ENCODE measurements around the gene MPP2. TPM values are rescaled to one million over a fixed set of nuclear protein-coding genes. Genes with fewer than 3 reads are reported as not detected.

MPP2 gene
- total and polyA plus RNA-seq, 2 of the 13 experiments (the other 11 are each of a cell fraction or from before 2014, with no cell fraction given), result 0.20 to 1.7 TPM

DNA sequence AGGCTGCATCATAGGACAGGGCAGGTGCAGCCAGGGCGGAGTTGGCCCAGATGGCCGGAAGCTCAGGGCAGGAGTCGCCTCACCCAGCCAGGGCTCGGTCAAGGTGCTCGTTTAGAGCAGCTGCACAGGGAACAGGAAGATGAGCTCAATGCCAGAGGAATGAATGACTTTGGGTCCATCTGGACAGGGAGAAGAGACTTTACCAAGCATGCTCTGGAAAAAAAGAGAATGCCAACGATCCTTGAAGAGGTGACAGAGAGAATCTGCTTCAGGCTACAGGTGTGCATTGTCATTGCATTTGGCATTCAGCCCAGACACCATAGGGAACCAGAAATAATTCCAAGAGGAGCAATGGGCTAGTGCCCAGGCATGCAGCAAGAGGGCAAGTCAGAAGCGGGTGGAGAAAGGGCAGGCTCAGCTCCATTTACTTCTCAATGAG is 67.6 kb downstream of the MPP2 start (continued):
- TF ChIP-seq, protein P1, sequence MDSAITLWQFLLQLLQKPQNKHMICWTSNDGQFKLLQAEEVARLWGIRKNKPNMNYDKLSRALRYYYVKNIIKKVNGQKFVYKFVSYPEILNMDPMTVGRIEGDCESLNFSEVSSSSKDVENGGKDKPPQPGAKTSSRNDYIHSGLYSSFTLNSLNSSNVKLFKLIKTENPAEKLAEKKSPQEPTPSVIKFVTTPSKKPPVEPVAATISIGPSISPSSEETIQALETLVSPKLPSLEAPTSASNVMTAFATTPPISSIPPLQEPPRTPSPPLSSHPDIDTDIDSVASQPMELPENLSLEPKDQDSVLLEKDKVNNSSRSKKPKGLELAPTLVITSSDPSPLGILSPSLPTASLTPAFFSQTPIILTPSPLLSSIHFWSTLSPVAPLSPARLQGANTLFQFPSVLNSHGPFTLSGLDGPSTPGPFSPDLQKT (CRISPR knock-in tag; IDR thresholded peaks at IDR 0.05; ENCODE audit: borderline replicate concordance), result no peak
- TF ChIP-seq SNAI1 (CRISPR knock-in tag; IDR thresholded peaks at IDR 0.05; ENCODE audit: borderline replicate concordance), result no peak
- no peak for TF ChIP-seq MATR3 (CRISPR knock-in tag; IDR thresholded peaks at IDR 0.05)
- no peak for TF ChIP-seq GATAD1 (CRISPR knock-in tag; IDR thresholded peaks at IDR 0.05)
- TF ChIP-seq, protein P2, sequence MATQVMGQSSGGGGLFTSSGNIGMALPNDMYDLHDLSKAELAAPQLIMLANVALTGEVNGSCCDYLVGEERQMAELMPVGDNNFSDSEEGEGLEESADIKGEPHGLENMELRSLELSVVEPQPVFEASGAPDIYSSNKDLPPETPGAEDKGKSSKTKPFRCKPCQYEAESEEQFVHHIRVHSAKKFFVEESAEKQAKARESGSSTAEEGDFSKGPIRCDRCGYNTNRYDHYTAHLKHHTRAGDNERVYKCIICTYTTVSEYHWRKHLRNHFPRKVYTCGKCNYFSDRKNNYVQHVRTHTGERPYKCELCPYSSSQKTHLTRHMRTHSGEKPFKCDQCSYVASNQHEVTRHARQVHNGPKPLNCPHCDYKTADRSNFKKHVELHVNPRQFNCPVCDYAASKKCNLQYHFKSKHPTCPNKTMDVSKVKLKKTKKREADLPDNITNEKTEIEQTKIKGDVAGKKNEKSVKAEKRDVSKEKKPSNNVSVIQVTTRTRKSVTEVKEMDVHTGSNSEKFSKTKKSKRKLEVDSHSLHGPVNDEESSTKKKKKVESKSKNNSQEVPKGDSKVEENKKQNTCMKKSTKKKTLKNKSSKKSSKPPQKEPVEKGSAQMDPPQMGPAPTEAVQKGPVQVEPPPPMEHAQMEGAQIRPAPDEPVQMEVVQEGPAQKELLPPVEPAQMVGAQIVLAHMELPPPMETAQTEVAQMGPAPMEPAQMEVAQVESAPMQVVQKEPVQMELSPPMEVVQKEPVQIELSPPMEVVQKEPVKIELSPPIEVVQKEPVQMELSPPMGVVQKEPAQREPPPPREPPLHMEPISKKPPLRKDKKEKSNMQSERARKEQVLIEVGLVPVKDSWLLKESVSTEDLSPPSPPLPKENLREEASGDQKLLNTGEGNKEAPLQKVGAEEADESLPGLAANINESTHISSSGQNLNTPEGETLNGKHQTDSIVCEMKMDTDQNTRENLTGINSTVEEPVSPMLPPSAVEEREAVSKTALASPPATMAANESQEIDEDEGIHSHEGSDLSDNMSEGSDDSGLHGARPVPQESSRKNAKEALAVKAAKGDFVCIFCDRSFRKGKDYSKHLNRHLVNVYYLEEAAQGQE (IDR thresholded peaks at IDR 0.05; ENCODE audit: borderline replicate concordance in 1 of 2, low read depth in 1 of 2, low read length in 2 of 2), result no peak
- TF ChIP-seq, protein P3, sequence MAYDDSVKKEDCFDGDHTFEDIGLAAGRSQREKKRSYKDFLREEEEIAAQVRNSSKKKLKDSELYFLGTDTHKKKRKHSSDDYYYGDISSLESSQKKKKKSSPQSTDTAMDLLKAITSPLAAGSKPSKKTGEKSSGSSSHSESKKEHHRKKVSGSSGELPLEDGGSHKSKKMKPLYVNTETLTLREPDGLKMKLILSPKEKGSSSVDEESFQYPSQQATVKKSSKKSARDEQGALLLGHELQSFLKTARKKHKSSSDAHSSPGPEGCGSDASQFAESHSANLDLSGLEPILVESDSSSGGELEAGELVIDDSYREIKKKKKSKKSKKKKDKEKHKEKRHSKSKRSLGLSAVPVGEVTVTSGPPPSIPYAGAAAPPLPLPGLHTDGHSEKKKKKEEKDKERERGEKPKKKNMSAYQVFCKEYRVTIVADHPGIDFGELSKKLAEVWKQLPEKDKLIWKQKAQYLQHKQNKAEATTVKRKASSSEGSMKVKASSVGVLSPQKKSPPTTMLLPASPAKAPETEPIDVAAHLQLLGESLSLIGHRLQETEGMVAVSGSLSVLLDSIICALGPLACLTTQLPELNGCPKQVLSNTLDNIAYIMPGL (CRISPR knock-in tag; IDR thresholded peaks at IDR 0.05; ENCODE audit: borderline replicate concordance in 1 of 2, low read depth in 1 of 2), result no peak
- TF ChIP-seq RARG (CRISPR knock-in tag; IDR thresholded peaks at IDR 0.05; ENCODE audit: low read depth), result no peak
- TF ChIP-seq MTF2 (CRISPR knock-in tag; IDR thresholded peaks at IDR 0.05; ENCODE audit: borderline replicate concordance), result no peak
- TF ChIP-seq RXRB (CRISPR knock-in tag; IDR thresholded peaks at IDR 0.05; ENCODE audit: borderline replicate concordance), result no peak
- TF ChIP-seq MYNN (CRISPR knock-in tag; IDR thresholded peaks at IDR 0.05; ENCODE audit: low read depth), result no peak
- TF ChIP-seq REXO4 (CRISPR knock-in tag; IDR thresholded peaks at IDR 0.05; ENCODE audit: borderline replicate concordance), result no peak
- no peak for TF ChIP-seq ZSCAN29 (CRISPR knock-in tag; conservative IDR thresholded peaks at IDR 0.05)
- TF ChIP-seq ZNF383 (CRISPR knock-in tag; IDR thresholded peaks at IDR 0.05; ENCODE audit: borderline replicate concordance), result no peak
- TF ChIP-seq, protein P4, sequence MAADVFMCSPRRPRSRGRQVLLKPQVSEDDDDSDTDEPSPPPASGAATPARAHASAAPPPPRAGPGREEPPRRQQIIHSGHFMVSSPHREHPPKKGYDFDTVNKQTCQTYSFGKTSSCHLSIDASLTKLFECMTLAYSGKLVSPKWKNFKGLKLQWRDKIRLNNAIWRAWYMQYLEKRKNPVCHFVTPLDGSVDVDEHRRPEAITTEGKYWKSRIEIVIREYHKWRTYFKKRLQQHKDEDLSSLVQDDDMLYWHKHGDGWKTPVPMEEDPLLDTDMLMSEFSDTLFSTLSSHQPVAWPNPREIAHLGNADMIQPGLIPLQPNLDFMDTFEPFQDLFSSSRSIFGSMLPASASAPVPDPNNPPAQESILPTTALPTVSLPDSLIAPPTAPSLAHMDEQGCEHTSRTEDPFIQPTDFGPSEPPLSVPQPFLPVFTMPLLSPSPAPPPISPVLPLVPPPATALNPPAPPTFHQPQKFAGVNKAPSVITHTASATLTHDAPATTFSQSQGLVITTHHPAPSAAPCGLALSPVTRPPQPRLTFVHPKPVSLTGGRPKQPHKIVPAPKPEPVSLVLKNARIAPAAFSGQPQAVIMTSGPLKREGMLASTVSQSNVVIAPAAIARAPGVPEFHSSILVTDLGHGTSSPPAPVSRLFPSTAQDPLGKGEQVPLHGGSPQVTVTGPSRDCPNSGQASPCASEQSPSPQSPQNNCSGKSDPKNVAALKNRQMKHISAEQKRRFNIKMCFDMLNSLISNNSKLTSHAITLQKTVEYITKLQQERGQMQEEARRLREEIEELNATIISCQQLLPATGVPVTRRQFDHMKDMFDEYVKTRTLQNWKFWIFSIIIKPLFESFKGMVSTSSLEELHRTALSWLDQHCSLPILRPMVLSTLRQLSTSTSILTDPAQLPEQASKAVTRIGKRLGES (CRISPR knock-in tag; IDR thresholded peaks at IDR 0.05; ENCODE audit: borderline replicate concordance), result no peak
- TF ChIP-seq GTF2F1 (IDR thresholded peaks at IDR 0.05; ENCODE audit: low read length), result no peak
- 0 out of 4 replicates have a peak, but pooled peaks of 1 of the 2 experiments have one; percentile 12 for TF ChIP-seq MAFK (conservative IDR thresholded peaks at IDR 0.05 in 1 of 2, IDR thresholded peaks at IDR 0.05 in 1 of 2; ENCODE audit: low read length in 2 of 2)
- no peak for TF ChIP-seq THYN1 (CRISPR knock-in tag; IDR thresholded peaks at IDR 0.05; ENCODE audit: borderline replicate concordance, low read depth)
- TF ChIP-seq ARNT (IDR thresholded peaks at IDR 0.05), result no peak
- TF ChIP-seq ZEB1 (IDR thresholded peaks at IDR 0.05; ENCODE audit: insufficient replicate concordance, low read depth), result peak; percentile 37
- TF ChIP-seq ZNF143 (CRISPR knock-in tag; IDR thresholded peaks at IDR 0.05), result no peak
- TF ChIP-seq PLRG1 (conservative IDR thresholded peaks at IDR 0.05), result no peak
- TF ChIP-seq ZKSCAN5 (CRISPR knock-in tag; IDR thresholded peaks at IDR 0.05), result no peak

Data from HepG2 (cell line).